ACC112 (cell line): ENCODE results near the gene DNAH17.

Experiments
- H2AFZ ChIP-seq: fragments of 200-600 bp; sonication (generic); one replicate; pipeline ENCODE4 v1.6.0; 2017; ENCODE audit warnings: antibody characterized with exemption, low read length; ENCODE audit not compliant: unreplicated experiment
- H3K27ac ChIP-seq: fragments of 200-600 bp; sonication (generic); 2 replicates; pipeline ENCODE4 v1.5.1; 2014; ENCODE audit warnings: low read depth, mild to moderate bottlenecking, antibody characterized with exemption, low read length, moderate library complexity
- H3K27me3 ChIP-seq: fragments of 200-600 bp; sonication (generic); 2 replicates; pipeline ENCODE4 v1.6.1; 2014; ENCODE audit warnings: mild to moderate bottlenecking, antibody characterized with exemption, low read length, moderate library complexity, mixed read lengths; ENCODE audit not compliant: insufficient read depth
- H3K36me3 ChIP-seq: fragments of 200-600 bp; sonication (generic); 2 replicates; pipeline ENCODE4 v1.6.1; 2016; ENCODE audit warnings: mild to moderate bottlenecking, antibody characterized with exemption, low read length, moderate library complexity, mixed read lengths; ENCODE audit not compliant: insufficient read depth
- H3K4me1 ChIP-seq: fragments of 200-600 bp; sonication (generic); one replicate; pipeline ENCODE4 v1.6.1; 2016; ENCODE audit warnings: low read length, mixed read lengths; ENCODE audit not compliant: insufficient read depth, unreplicated experiment, control insufficient read depth
- H3K4me3 ChIP-seq: fragments of 200-600 bp; sonication (generic); 2 replicates; pipeline ENCODE4 v1.5.1; 2014; ENCODE audit warnings: mild to moderate bottlenecking, low read depth, low read length
- H3K79me2 ChIP-seq: fragments of 200-600 bp; sonication (generic); one replicate; pipeline ENCODE4 v1.6.0; 2016; ENCODE audit warnings: low read length; ENCODE audit not compliant: control insufficient read depth, unreplicated experiment, insufficient read depth

DNAH17 gene

DNA sequence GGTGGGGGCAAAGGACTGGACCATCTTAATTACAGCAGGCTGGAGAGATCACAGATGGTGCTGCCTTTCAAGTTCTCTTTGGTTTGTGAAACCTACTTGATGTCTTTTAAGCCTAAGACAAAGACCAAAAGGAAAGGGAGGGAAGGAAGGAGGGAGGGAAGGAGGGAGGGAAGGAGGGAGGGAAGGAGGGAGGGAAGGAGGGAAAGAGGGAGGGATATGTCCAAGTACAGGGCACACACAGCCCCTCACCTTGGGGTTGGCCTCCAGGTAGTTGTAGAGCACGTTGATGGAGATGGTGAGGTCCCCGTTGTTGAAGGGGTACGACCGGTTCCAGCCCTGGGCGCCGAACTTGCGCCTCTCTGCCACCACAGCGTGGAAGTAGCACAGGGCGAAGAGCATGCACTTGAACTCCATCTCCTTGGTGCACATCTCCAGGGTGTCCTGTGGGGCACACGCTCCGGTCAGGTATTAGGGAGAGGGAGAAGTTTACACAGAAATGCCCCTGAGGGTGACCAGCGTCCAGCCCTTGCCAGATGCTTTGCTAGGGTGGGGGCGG, 143.3 kb downstream of the DNAH17 start:
- Histone ChIP-seq H3K27ac (no peak overlapping the region), H3K79me2 (no peaks in the 10 kb centered on the region), H3K4me1 (no peaks in the 10 kb centered on the region), H3K27me3 (peaks cover 8% of the 10 kb centered on the region), H3K36me3 (no peaks in the 10 kb centered on the region), H3K4me3 (no peak overlapping the region), H2AFZ (no peak overlapping the region)

DNA sequence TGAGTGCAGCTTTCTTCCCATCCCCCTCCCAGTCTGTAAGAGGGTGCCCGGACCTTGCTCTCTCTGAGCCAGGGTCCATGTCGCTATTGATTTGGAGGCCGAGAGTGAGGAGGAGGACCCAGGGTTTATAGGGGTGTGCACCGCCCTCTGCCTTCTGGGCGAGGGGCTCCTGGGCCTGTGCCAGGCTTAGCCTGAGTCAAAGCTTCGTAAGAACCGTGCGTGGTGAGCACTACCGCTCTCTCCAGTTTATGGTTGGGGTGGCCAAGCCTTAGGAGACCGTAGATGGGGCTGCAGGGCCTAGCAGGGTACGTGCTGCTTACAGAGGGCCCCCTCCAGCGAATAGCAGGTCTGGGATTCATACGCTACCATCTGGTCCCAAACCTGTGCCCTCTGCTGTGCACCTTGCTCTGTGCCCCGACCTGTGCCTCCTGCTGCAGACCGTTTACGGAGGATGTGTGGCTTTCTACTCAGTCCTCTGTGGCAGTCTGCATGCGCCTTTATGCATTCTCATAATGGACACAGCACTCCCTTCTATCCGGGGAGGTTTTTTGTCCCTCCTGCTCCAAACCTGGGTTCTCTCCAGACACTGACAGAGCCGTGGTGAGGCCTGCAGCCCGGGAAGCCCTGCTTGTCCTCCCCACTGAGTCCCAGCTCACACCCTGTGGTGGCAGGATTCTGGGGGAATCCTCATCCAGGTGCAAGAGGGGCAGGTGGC, 144.0 kb downstream of the DNAH17 start:
- H3K4me1 ChIP-seq = no peaks in the 10 kb centered on the region
- H3K27me3 ChIP-seq = peaks cover 8% of the 10 kb centered on the region
- H2AFZ ChIP-seq = no peak overlapping the region
- no peak overlapping the region for H3K27ac ChIP-seq
- no peaks in the 10 kb centered on the region for H3K79me2 ChIP-seq
- no peak overlapping the region for H3K4me3 ChIP-seq
- no peaks in the 10 kb centered on the region for H3K36me3 ChIP-seq

DNA sequence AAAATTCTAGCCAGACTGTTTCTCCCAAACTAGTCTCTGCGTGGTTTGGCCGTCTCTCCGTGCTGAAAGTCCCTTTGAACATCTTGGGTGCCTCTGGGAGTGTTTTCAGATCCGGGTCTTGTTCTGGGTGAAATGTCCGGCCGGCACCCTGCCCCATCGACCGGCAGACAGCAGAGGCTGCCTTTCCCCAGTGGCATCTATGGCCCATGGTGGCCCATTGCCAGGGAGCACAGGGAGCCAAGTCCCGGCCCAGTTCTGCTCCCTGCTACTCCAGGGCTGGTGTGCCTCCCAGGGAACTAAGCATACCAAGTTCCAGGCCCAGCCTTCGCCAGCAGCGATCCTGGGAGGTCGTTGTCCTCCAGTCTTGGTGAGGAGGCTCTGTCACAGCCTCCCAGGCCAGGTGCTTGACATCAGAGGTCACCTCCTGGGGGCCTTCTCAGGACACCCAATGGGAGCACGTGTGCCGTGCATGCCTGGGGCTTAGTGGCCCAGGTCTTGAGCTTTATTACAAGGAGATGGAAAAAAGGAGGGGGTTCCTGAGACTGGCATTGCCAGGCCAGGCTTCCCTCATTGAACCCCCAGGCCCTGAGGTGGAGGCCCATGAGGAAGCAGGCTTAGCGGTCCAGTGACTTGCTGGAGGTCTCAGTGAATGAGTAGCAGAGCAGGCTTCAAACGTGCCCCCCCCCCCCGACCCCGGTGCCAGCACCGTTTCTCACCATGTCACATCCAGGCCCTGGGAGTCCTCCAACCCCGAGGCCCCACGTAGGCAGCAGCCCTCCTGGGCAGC, 144.8 kb downstream of the DNAH17 start:
- Histone ChIP-seq H3K79me2 (no peaks in the 10 kb centered on the region), H2AFZ (no peak overlapping the region), H3K36me3 (peaks cover under 1% of the 10 kb centered on the region; the same call in 1 of the 2 replicates), H3K27ac (no peak overlapping the region), H3K27me3 (peaks cover 6% of the 10 kb centered on the region), H3K4me1 (no peaks in the 10 kb centered on the region), H3K4me3 (no peak overlapping the region)

DNA sequence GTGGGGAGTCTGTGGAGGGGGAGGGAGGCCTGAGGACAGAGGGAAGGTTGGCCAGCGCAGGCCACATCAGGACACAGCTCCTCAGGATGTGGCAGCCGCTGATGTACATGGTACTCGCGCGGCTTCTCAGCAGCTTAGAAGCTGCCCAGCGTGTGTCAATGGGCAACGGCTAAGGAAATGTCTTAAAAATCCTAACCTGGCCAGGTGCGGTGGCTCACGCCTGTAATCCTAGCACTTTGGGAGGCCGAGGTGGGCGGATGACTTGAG, 145.6 kb downstream of the DNAH17 start:
- H3K79me2 ChIP-seq = no peaks in the 10 kb centered on the region
- no peaks in the 10 kb centered on the region for H3K4me1 ChIP-seq
- no peak overlapping the region for H3K27ac ChIP-seq
- no peaks in the 10 kb centered on the region; the same call in 1 of the 2 replicates for H3K27me3 ChIP-seq
- H3K36me3 ChIP-seq = peaks cover 6% of the 10 kb centered on the region; the same call in 1 of the 2 replicates
- no peak overlapping the region for H3K4me3 ChIP-seq
- no peak overlapping the region for H2AFZ ChIP-seq

DNA sequence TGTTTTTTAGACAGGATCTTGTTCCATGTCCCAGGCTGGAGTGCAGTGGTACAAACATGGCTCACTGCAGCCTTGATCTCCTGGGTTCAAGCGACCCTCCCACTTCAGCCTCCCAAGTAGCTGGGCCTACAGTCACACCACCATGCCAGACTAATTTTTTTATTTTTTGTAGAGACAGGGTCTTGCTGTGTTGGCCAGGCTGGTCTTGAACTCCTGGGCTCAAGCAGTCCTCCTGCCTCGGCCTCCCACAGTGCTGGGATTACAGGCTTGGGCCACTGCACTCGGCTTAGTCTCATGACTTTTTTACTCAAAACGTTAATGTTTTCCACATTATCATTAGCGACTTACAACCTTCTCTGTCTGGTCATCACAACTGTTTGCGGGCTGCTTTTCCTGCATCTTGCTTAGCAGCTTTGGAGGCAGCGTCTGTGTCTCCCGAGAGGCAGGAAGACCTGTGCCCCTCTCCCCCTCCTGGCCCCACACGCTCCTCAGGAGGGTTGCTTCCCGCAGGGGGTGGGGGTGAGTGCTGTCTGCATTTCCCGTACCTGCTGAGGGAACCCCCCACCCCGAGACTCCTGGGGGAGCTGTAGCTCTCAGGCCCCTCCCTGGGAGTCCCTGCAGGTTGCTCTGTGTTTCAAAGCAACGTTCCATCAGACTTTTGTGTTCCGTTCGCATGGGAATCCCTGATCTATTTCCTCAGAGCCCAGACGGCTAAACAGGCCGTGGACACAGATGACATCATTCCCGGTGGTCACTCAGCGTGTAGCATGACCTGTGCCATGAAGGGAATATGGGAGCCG, 146.1 kb downstream of the DNAH17 start:
- Histone ChIP-seq H3K27me3 (no peaks in the 10 kb centered on the region; the same call in 1 of the 2 replicates), H3K36me3 (peaks cover 6% of the 10 kb centered on the region; the same call in 1 of the 2 replicates)

DNA sequence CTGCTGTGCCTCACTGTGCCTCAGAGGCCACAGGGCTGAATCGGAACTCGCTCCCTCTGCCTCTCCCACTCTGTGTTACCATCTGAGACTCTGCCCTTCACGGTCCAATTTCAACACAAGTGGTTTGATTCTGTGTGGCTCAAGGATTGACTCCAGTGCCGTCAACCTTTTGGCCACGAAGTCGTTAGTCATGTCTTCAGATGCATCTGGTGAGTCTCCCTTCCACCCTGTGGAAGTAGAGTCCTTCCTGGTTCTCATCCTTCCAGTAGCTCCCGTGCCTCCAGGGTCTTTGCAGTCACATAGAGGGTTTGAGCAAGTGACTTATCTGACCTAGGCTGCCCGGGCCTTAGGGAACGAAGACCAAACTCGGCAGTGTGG, 147.6 kb downstream of the DNAH17 start:
- Histone ChIP-seq H3K79me2 (no peaks in the 10 kb centered on the region), H3K27me3 (no peaks in the 10 kb centered on the region; the same call in 1 of the 2 replicates), H3K4me3 (no peak overlapping the region), H3K4me1 (no peaks in the 10 kb centered on the region), H3K36me3 (peaks cover 6% of the 10 kb centered on the region; the same call in 1 of the 2 replicates), H2AFZ (no peak overlapping the region), H3K27ac (no peak overlapping the region)

More for the DNA sequence above, 146.1 kb downstream of the DNAH17 start:
- no peaks in the 10 kb centered on the region for H3K4me1 ChIP-seq
- no peak overlapping the region for H2AFZ ChIP-seq
- H3K79me2 ChIP-seq = no peaks in the 10 kb centered on the region
- H3K4me3 ChIP-seq = no peak overlapping the region
- no peak overlapping the region for H3K27ac ChIP-seq

DNA sequence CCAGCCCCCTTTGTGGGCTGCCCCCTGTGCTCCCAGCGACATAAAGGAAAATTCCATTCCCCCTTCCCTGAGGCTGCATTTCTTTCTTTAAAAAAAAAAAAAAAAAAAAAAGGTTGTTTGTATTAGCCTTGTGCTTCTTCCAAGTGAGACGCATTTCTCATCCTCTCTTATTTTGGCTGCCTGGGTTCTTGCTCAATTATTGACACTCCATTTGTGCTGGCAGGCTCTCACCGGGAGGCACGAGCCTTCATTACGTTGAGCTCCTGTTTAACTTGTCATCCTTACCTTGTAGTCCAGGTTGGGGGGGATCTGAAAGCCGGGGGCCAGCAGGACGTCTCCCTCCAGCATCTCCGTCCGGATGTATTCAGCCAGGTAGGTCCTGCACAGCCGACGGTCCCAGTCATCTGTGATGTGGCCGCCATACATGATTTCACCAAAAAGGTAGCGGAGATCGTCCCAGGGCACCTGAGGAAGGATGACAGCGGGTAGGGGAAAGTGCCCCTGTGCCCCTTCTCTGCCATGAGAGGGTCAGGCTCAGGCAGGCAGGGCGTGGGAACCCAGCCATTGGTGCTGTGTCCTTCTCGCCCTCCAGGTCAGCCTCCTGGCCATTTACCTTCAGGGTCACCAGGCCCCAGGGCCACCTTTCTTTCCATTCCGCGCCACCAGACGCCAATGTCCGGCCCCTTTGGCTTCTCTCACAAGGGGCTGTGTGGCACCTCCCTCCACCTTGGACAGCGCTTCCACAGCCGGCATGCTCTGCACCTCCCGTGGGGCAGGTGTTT, 148.2 kb downstream of the DNAH17 start:
- Histone ChIP-seq H3K27me3 (no peaks in the 10 kb centered on the region), H3K79me2 (no peaks in the 10 kb centered on the region), H3K4me3 (no peak overlapping the region), H3K4me1 (no peaks in the 10 kb centered on the region), H3K27ac (no peak overlapping the region), H2AFZ (no peak overlapping the region), H3K36me3 (peaks cover 6% of the 10 kb centered on the region; the same call in 1 of the 2 replicates)

DNA sequence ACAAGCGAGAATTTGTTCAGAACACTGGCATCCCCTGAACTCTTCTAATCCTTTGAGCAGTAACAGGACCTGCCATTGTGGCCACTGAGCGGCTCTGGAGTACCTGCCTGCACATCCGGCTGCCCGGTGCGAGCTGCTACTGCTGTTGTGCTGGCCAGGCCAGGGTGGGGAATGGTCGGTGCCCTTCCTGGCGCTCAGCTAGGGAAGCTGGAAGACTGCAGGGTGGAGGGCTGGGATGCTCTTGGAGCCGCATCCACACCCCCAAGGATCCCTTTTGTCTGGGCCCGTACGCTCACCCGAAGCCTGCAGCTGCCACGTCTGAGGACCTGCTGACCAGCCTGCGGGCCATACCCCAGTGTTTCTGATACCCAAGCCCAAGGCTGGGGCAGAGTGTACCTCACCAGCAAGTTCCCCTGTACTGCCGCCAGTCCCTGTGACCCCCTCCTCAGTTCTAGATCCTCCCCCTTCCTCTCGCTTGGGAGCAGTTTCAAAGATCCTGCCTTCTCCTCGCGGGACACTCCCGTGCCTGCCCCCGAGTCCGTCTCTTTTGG, 149.1 kb downstream of the DNAH17 start:
- Histone ChIP-seq H3K79me2 (no peaks in the 10 kb centered on the region), H3K4me3 (no peak overlapping the region), H3K4me1 (no peaks in the 10 kb centered on the region), H3K27me3 (no peaks in the 10 kb centered on the region), H3K36me3 (peaks cover 6% of the 10 kb centered on the region; the same call in 1 of the 2 replicates), H3K27ac (no peak overlapping the region), H2AFZ (no peak overlapping the region)

DNA sequence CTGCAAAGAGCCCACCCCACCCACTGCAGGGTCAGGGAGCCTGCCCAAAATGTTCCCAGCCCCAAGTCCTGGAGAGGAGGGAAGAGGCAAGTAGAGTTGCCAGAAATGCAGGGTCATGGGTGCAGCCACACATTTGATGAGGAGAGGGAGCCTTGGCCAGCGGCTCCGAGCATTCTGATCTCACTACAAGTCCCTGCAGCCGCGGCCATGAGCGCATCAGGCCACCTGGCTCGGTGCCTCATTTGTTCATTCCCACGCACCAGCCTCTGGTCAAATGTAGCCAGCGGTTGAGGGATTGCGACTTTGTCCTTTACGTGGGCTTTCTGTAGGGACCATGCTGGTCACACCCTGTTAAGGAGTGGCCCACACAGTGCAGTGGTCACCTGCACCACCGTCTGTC, 150.1 kb downstream of the DNAH17 start:
- H3K27me3 ChIP-seq = no peaks in the 10 kb centered on the region
- no peak overlapping the region for H2AFZ ChIP-seq
- H3K4me1 ChIP-seq = no peaks in the 10 kb centered on the region
- no peak overlapping the region for H3K27ac ChIP-seq
- peaks cover 6% of the 10 kb centered on the region; the same call in 1 of the 2 replicates for H3K36me3 ChIP-seq
- H3K4me3 ChIP-seq = no peak overlapping the region
- H3K79me2 ChIP-seq = no peaks in the 10 kb centered on the region
